ENCODE measurements around the gene TRAF2. TPM values are rescaled to one million over a fixed set of nuclear protein-coding genes. Genes with fewer than 3 reads are reported as not detected.
"Not testable (repeated sequence)": the region's sequence is repeated elsewhere in the genome, so short reads cannot be mapped to it uniquely, and the experiment has no call there.

TRAF2 gene
- total RNA-seq, 1 donor from 2014 or later: 5.3 TPM

GRCh38 chr9:136843801-136844740, 42.2 kb upstream of the TRAF2 start:
- not testable (repeated sequence) for FAIRE-seq; H3K4me3 ChIP-seq (ENCODE audit: low read depth, low read length); DNase-seq (ENCODE audit: low read depth); H3K27me3 ChIP-seq (ENCODE audit: control insufficient read depth, insufficient read depth, low read length); H3K36me3 ChIP-seq (ENCODE audit: control insufficient read depth, insufficient read depth, low read length)
- peak; percentile 40 for TF ChIP-seq CTCF (IDR thresholded peaks at IDR 0.05; ENCODE audit: insufficient read depth, low read length, severe bottlenecking)

DNA sequence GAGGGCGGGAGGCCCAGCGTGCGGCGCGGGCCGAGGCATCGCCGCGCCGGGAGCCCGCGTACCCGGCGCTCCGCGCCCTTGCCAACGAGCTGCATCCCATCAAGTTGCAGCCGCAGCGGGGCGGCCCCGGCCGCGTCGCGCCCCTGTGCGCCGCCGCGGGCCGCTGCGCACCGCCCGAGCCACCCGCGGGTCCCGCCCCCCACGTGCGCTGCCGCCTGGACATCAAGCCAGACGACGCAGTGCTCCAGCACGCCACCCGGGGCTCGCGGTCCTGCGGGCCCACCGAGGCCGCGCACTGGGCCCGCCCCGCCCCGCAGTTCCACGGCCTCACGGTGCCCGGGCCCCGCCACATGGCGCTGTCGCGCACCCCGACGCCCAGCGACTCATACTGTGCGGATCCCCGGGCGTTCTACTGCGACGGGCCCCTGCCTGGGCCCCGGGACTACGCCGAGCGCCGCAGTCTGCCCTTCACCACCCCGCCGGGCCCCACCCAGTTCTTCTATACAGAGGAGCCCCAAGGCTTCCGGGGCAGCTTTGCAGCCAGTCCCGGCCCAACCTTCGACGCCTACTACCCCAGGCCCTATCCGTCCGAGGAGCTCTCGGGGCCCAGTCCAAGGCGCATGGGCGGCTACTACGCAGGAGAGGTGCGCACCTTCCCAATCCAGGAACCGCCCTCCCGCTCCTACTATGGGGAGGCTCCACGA, 41.4 kb upstream of the TRAF2 start:
- TF ChIP-seq CTCF (IDR thresholded peaks at IDR 0.05; ENCODE audit: insufficient read depth, low read length, severe bottlenecking): no peak
- peaks cover 7% of the 10 kb centered on the region for H3K27me3 ChIP-seq (ENCODE audit: control insufficient read depth, insufficient read depth, low read length)
- no peak for DNase-seq (ENCODE audit: low read depth)
- H3K4me3 ChIP-seq (ENCODE audit: low read depth, low read length): no peak overlapping the region
- no peaks in the 10 kb centered on the region for H3K36me3 ChIP-seq (ENCODE audit: control insufficient read depth, insufficient read depth, low read length)
- no peak for FAIRE-seq

- DNase-seq (ENCODE audit: low read depth) (no peak), FAIRE-seq (no peak)
- peaks cover 7% of the 10 kb centered on the region for H3K27me3 ChIP-seq (ENCODE audit: control insufficient read depth, insufficient read depth, low read length)
- peak overlapping the region; percentile 14 for H3K4me3 ChIP-seq (ENCODE audit: low read depth, low read length)
- no peak for TF ChIP-seq CTCF (IDR thresholded peaks at IDR 0.05; ENCODE audit: insufficient read depth, low read length, severe bottlenecking)
- peaks cover 6% of the 10 kb centered on the region for H3K36me3 ChIP-seq (ENCODE audit: control insufficient read depth, insufficient read depth, low read length)
Measured at GRCh38 chr9:136845465-136846260, 40.7 kb upstream of the TRAF2 start.

DNA sequence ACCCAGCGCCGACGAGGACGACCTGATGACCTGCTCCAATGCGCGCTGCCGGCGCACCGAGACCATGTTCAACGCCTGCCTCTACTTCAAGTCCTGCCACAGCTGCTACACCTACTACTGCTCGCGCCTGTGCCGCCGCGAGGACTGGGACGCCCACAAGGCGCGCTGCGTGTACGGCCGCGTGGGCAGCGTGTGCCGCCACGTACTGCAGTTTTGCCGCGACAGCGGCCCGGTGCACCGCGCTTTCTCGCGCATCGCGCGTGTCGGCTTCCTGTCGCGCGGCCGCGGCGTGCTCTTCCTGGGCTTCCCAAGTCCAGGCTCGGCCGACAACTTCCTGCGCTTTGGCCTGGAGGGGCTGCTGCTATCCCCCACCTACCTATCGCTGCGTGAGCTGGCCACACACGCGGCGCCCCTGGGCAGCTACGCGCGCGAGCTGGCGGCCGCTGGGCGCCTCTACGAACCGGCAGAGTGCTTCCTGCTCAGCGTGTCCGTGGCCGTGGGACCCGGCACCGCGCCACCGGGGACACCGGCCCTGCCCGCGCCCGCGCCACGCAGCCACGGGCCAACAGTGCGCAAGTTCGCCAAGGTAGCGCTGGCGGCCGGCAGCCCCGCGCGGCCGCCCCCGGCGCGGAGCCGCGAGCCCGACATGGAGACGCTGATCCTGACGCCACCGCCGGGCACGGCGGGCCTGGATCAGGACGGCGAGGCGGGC, 39.8 kb upstream of the TRAF2 start:
- FAIRE-seq: no peak
- peaks cover 10% of the 10 kb centered on the region for H3K36me3 ChIP-seq (ENCODE audit: control insufficient read depth, insufficient read depth, low read length)
- no peak for DNase-seq (ENCODE audit: low read depth)
- no peak for TF ChIP-seq CTCF (IDR thresholded peaks at IDR 0.05; ENCODE audit: insufficient read depth, low read length, severe bottlenecking)
- peak overlapping the region; percentile 80 for H3K4me3 ChIP-seq (ENCODE audit: low read depth, low read length)
- H3K27me3 ChIP-seq (ENCODE audit: control insufficient read depth, insufficient read depth, low read length): peaks cover 7% of the 10 kb centered on the region

GRCh38 chr9:136847088-136847825, 39.1 kb upstream of the TRAF2 start:
- peaks cover 10% of the 10 kb centered on the region for H3K36me3 ChIP-seq (ENCODE audit: control insufficient read depth, insufficient read depth, low read length)
- TF ChIP-seq CTCF (IDR thresholded peaks at IDR 0.05; ENCODE audit: insufficient read depth, low read length, severe bottlenecking): no peak
- peak overlapping the region; percentile 80 for H3K4me3 ChIP-seq (ENCODE audit: low read depth, low read length)
- FAIRE-seq: no peak
- peak; percentile 44 for DNase-seq (ENCODE audit: low read depth)
- H3K27me3 ChIP-seq (ENCODE audit: control insufficient read depth, insufficient read depth, low read length): peaks cover 7% of the 10 kb centered on the region
